HepG2 (cell line): ENCODE results near the gene NRG2. TPM values are rescaled to one million over a fixed set of nuclear protein-coding genes. Genes with fewer than 3 reads are reported as not detected.

Experiments
- ATAC-seq: fragments of 200-7000 bp; cut with Tn5 transposase; 3 replicates; pipeline ENCODE4 v1.9.1; 2020; ENCODE audit warnings: mild to moderate bottlenecking, moderate library complexity
- BruUV-seq: library from RNA; stranded (reverse); fragments of 400-500 nt; replicated peaks from 2 replicates; lab custom pipeline; 2021; lab: Mats Ljungman, UMichigan
- CTCF ChIA-PET: fragments of 300-600 bp; formaldehyde crosslinking; extraction: SDS; loops from one replicate; lab custom pipeline; 2021; ENCODE audit warnings: low total read pairs, inconsistent platforms, low intra/inter-chr PET ratio; lab: Yijun Ruan, JAX
- POLR2A ChIA-PET: fragments of 350-600 bp; sonication (Branson Sonifier 250); formaldehyde crosslinking; loops from one replicate; lab custom pipeline; 2020; ENCODE audit warnings: antibody characterized with exemption, inconsistent platforms; lab: Yijun Ruan, JAX
- DNase-seq: peaks from one replicate; pipeline ENCODE4 v3.0.0-alpha.2; 2015; ENCODE audit warnings: low spot score
- FAIRE-seq: peaks from 3 replicates; lab custom pipeline; 2011; peaks lifted over from hg19 to GRCh38; lab: Jason Lieb, UNC
- H2AFZ ChIP-seq: one replicate; pipeline ENCODE4 v1.6.1; 2011; ENCODE audit warnings: low read length, inconsistent platforms
- H3K27ac ChIP-seq: fragments of 300-600 bp; 3 replicates; pipeline ENCODE4 v1.8.0; 2011; ENCODE audit warnings: mixed run types, mild to moderate bottlenecking, mixed read lengths, low read length, inconsistent platforms; ENCODE audit not compliant: insufficient read depth; ENCODE audit errors: extremely low read length
- H3K27me3 ChIP-seq, 2 experiments: fragments of 200-600 bp in 1 of 2; 2 replicates in 1 of 2; 3 replicates in 1 of 2; pipeline versions ENCODE4 v1.6.0 to v1.8.0; 2011; ENCODE audit warnings: low read length in 2 of 2, mild to moderate bottlenecking in 2 of 2, moderate library complexity in 2 of 2, inconsistent platforms in 1 of 2; ENCODE audit not compliant: insufficient read depth in 2 of 2, control insufficient read depth in 1 of 2
- H3K36me3 ChIP-seq, 2 experiments: fragments of 200-600 bp in 1 of 2; replicated peaks in 1 of 2; 2 replicates in 1 of 2; 3 replicates in 1 of 2; pipeline versions ENCODE4 v1.5.1 to v1.8.0; 2011; ENCODE audit warnings: low read length in 2 of 2, inconsistent platforms in 1 of 2; ENCODE audit not compliant: insufficient read depth in 2 of 2, control insufficient read depth in 1 of 2
- H3K4me1 ChIP-seq: 2 replicates; pipeline ENCODE4 v1.5.1; 2012; ENCODE audit warnings: low read length, inconsistent platforms; ENCODE audit not compliant: insufficient read depth
- H3K4me2 ChIP-seq: 2 replicates; pipeline ENCODE4 v1.6.0; 2011; ENCODE audit warnings: low read depth, low read length, inconsistent platforms
- H3K4me3 ChIP-seq, 3 experiments: fragments of 200-600 bp in 1 of 3; sonication (generic), shearing (Covaris generic) in 1 of 3; replicated peaks in 1 of 3; 2 replicates each; pipeline ENCODE4 v1.5.1; 2011 to 2016; ENCODE audit warnings: low read length in 3 of 3, inconsistent platforms in 2 of 3, low read depth in 2 of 3, mild to moderate bottlenecking in 2 of 3, control low read depth in 1 of 3, mixed read lengths in 1 of 3; ENCODE audit not compliant: insufficient read depth in 1 of 3
- H3K79me2 ChIP-seq: one replicate; pipeline ENCODE4 v1.6.1; 2011; ENCODE audit warnings: low read length, inconsistent platforms; ENCODE audit not compliant: insufficient read depth
- H3K9ac ChIP-seq: 2 replicates; pipeline ENCODE4 v1.6.0; 2011; ENCODE audit warnings: mild to moderate bottlenecking, low read depth, low read length, inconsistent platforms; ENCODE audit not compliant: insufficient read depth
- H3K9me3 ChIP-seq: 2 replicates; pipeline ENCODE4 v1.5.1; 2012; ENCODE audit warnings: mild to moderate bottlenecking, low read length
- H4K20me1 ChIP-seq: 2 replicates; pipeline ENCODE4 v1.6.0; 2011; ENCODE audit warnings: inconsistent platforms, mild to moderate bottlenecking, low read length, moderate library complexity; ENCODE audit not compliant: insufficient read depth
- AKNA ChIP-seq: sonication (generic); formaldehyde crosslinking; IDR thresholded peaks from 2 replicates; pipeline ENCODE4 v1.4.0; 2020; ENCODE audit warnings: missing genetic modification reagents, borderline replicate concordance
- EED ChIP-seq: sonication (generic); formaldehyde crosslinking; IDR thresholded peaks from 2 replicates; pipeline ENCODE4 v1.5.0; 2020; ENCODE audit warnings: mild to moderate bottlenecking, missing genetic modification reagents
- NAIF1 ChIP-seq: sonication (generic); formaldehyde crosslinking; IDR thresholded peaks from 2 replicates; pipeline ENCODE4 v1.5.0; 2020; ENCODE audit warnings: mild to moderate bottlenecking, missing genetic modification reagents, borderline replicate concordance
- SALL1 ChIP-seq: sonication (generic); formaldehyde crosslinking; IDR thresholded peaks from 2 replicates; pipeline ENCODE4 v1.8.0; 2022; ENCODE audit warnings: mild to moderate bottlenecking, missing genetic modification reagents
- ZBTB42 ChIP-seq: sonication (generic); formaldehyde crosslinking; IDR thresholded peaks from 2 replicates; pipeline ENCODE4 v1.5.0; 2020; ENCODE audit warnings: mild to moderate bottlenecking, missing genetic modification reagents
- WGBS: methylation state at CpG from one replicate; pipeline ENCODE4 v1.1.6; 2017; ENCODE audit warnings: low lambda C conversion rate; 5-methylcytosine and 5-hydroxymethylcytosine counted together
- in situ Hi-C: cut with HindIII; loops from 2 replicates; pipeline ENCODE4 v1.10.0; 2017; ENCODE audit warnings: low pct_unique_long_range_greater_than_20kb; ENCODE audit not compliant: extremely low pct_ligation_motif_present
- intact Hi-C: fragments of 100-400 bp; cut with micrococcal nuclease; formaldehyde crosslinking; loops from one replicate; pipeline ENCODE4 v1.10.0; 2022; ENCODE audit not compliant: unreplicated experiment
- polyA plus RNA-seq, 8 experiments: library from polyadenylated mRNA; depleted of rRNA in 3 of 8; stranded (reverse) in 7 of 8; unstranded in 1 of 8; fragments of >200 nt; fragmentation: Illumina TruSeq in 4 of 8; extraction: Trizol in 4 of 8; gene quantifications; 2 replicates each; pipeline versions ENCODE4 v1.2.1 to v1.2.3, GENCODE V29; 2011 to 2016; ENCODE audit warnings: low read depth in 4 of 8, missing spikeins in 1 of 8, mixed read lengths in 1 of 8; ENCODE audit not compliant: insufficient read depth in 1 of 8
- total RNA-seq, 5 experiments: library from RNA; depleted of rRNA; stranded (reverse); fragments of >200 nt; fragmentation: Illumina TruSeq; extraction: Trizol; gene quantifications; 2 replicates each; pipeline ENCODE4 v1.2.3, GENCODE V29; 2016; ENCODE audit warnings: low read depth in 1 of 5
- TF ChIP-seq, protein P1 (sequence below): sonication (generic); formaldehyde crosslinking; IDR thresholded peaks from 2 replicates; pipeline ENCODE4 v1.5.1; 2020; ENCODE audit warnings: mild to moderate bottlenecking, missing genetic modification reagents, moderate library complexity
- TF ChIP-seq, protein P2 (sequence below): sonication (generic); formaldehyde crosslinking; IDR thresholded peaks from 2 replicates; pipeline ENCODE4 v1.4.0; 2020; ENCODE audit warnings: missing genetic modification reagents
- TF ChIP-seq, protein P3 (sequence below): sonication (generic); formaldehyde crosslinking; IDR thresholded peaks from 2 replicates; pipeline ENCODE4 v1.4.0; 2020; ENCODE audit warnings: mild to moderate bottlenecking, missing genetic modification reagents

The NRG2 gene
- total and polyA plus RNA-seq, 2 of the 13 experiments (the other 11 are each of a cell fraction or from before 2014, with no cell fraction given), result not detected

- no peaks in the 10 kb centered on the region for H4K20me1 ChIP-seq
- H3K36me3 ChIP-seq, result no peaks in the 10 kb centered on the region
- in situ Hi-C loops (no loop called here), intact Hi-C loops (loop anchor here (1.0 to 10.0 kb wide), 2 partner anchors 78 to 100 kb away; no protein-coding TSS in a partner anchor)
- DNase-seq (no peak), FAIRE-seq (no peak), ATAC-seq (no peak)
- BruUV-seq, result no TSS peak
- H3K4me1 ChIP-seq, result no peaks in the 10 kb centered on the region
- WGBS, result 23% methylated on average over 11 of the region's 12 CpGs
- H3K27ac ChIP-seq, result no peak overlapping the region
- ChIA-PET CTCF (interaction anchor here (0.7 to 2.6 kb wide), 4 partner anchors 21 to 292 kb away, joined by 3 to 28 read pairs (median 4); no protein-coding TSS in a partner anchor), POLR2A (no interaction called here)
- H3K4me2 ChIP-seq, result no peak overlapping the region
- peaks cover 4 to 18% of the 10 kb centered on the region in 2 experiments; a peak in 3 of 5 replicates for H3K27me3 ChIP-seq
- H3K79me2 ChIP-seq, result no peaks in the 10 kb centered on the region
- no peak overlapping the region for H2AFZ ChIP-seq
- H3K9me3 ChIP-seq, result no peaks in the 10 kb centered on the region
- H3K9ac ChIP-seq, result no peak overlapping the region
- H3K4me3 ChIP-seq, result no peak overlapping the region
- TF ChIP-seq EED (no peak), AKNA (CRISPR knock-in tag) (no peak), ZBTB42 (CRISPR knock-in tag) (no peak), SALL1 (CRISPR knock-in tag) (no peak), NAIF1 (CRISPR knock-in tag) (no peak)
- TF ChIP-seq, protein P1, sequence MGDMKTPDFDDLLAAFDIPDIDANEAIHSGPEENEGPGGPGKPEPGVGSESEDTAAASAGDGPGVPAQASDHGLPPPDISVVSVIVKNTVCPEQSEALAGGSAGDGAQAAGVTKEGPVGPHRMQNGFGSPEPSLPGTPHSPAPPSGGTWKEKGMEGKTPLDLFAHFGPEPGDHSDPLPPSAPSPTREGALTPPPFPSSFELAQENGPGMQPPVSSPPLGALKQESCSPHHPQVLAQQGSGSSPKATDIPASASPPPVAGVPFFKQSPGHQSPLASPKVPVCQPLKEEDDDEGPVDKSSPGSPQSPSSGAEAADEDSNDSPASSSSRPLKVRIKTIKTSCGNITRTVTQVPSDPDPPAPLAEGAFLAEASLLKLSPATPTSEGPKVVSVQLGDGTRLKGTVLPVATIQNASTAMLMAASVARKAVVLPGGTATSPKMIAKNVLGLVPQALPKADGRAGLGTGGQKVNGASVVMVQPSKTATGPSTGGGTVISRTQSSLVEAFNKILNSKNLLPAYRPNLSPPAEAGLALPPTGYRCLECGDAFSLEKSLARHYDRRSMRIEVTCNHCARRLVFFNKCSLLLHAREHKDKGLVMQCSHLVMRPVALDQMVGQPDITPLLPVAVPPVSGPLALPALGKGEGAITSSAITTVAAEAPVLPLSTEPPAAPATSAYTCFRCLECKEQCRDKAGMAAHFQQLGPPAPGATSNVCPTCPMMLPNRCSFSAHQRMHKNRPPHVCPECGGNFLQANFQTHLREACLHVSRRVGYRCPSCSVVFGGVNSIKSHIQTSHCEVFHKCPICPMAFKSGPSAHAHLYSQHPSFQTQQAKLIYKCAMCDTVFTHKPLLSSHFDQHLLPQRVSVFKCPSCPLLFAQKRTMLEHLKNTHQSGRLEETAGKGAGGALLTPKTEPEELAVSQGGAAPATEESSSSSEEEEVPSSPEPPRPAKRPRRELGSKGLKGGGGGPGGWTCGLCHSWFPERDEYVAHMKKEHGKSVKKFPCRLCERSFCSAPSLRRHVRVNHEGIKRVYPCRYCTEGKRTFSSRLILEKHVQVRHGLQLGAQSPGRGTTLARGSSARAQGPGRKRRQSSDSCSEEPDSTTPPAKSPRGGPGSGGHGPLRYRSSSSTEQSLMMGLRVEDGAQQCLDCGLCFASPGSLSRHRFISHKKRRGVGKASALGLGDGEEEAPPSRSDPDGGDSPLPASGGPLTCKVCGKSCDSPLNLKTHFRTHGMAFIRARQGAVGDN (CRISPR knock-in tag), result no peak
- TF ChIP-seq, protein P2, sequence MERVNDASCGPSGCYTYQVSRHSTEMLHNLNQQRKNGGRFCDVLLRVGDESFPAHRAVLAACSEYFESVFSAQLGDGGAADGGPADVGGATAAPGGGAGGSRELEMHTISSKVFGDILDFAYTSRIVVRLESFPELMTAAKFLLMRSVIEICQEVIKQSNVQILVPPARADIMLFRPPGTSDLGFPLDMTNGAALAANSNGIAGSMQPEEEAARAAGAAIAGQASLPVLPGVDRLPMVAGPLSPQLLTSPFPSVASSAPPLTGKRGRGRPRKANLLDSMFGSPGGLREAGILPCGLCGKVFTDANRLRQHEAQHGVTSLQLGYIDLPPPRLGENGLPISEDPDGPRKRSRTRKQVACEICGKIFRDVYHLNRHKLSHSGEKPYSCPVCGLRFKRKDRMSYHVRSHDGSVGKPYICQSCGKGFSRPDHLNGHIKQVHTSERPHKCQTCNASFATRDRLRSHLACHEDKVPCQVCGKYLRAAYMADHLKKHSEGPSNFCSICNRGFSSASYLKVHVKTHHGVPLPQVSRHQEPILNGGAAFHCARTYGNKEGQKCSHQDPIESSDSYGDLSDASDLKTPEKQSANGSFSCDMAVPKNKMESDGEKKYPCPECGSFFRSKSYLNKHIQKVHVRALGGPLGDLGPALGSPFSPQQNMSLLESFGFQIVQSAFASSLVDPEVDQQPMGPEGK, result no peak
- TF ChIP-seq, protein P3, sequence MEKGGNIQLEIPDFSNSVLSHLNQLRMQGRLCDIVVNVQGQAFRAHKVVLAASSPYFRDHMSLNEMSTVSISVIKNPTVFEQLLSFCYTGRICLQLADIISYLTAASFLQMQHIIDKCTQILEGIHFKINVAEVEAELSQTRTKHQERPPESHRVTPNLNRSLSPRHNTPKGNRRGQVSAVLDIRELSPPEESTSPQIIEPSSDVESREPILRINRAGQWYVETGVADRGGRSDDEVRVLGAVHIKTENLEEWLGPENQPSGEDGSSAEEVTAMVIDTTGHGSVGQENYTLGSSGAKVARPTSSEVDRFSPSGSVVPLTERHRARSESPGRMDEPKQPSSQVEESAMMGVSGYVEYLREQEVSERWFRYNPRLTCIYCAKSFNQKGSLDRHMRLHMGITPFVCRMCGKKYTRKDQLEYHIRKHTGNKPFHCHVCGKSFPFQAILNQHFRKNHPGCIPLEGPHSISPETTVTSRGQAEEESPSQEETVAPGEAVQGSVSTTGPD (CRISPR knock-in tag), result no peak
Measured at GRCh38 chr5:139864716-139865483, 178.2 kb downstream of the NRG2 start.
